Measurements from ENCODE around the gene EXOC3L2. TPM values are rescaled to one million over a fixed set of nuclear protein-coding genes. Genes with fewer than 3 reads are reported as not detected.

EXOC3L2 gene
- total RNA-seq, 1 experiment from 2014 or later: 0.08 TPM

DNA sequence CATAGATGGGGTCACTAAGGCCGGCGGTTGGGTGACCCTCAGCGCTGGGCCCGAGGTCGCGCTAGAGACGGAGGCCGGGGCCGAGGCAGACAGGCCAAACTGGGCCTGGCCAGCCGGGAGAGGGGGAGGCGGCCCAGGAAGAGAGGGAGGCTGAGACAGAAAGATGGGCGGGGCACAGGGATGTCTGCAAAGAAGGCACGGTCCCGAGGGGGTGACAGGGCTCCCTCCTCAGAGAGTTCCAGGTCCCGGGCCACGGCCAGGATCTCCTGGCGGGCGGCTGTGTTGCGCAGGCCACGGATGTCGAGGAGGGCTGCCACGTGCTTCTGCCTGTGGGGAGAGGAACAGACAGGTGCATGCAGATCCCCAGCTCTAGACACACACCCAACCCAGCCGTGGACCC is 32.2 kb downstream of the EXOC3L2 start:
- intact Hi-C loops (cut with micrococcal nuclease; ENCODE audit: unreplicated experiment): no loop called here
- Histone ChIP-seq H3K9me3 (ENCODE audit: control insufficient read depth, insufficient read depth, low read depth, low read length) (no peaks in the 10 kb centered on the region), H3K27me3 (ENCODE audit: control insufficient read depth, insufficient read depth, low read length) (no peaks in the 10 kb centered on the region), H3K4me3 (ENCODE audit: low read depth in 2 of 2, low read length in 2 of 2) (no peak overlapping the region), H3K36me3 (ENCODE audit: control insufficient read depth, insufficient read depth, low read length) (no peaks in the 10 kb centered on the region), H3K4me1 (ENCODE audit: control insufficient read depth, insufficient read depth, low read length) (no peaks in the 10 kb centered on the region), H3K27ac (ENCODE audit: low read length) (no peak overlapping the region)
- DNase-seq (ENCODE audit: low read depth, low spot score) (no peak), ATAC-seq (no peak)
- BruUV-seq (replicated peaks): no TSS peak
- POLR2A ChIA-PET: interaction anchor here (0.7 kb wide), 1 partner anchor 26 kb away, joined by 8 read pairs; no protein-coding TSS in a partner anchor
- CTCF ChIA-PET: no interaction called here
- TF ChIP-seq, protein P1, sequence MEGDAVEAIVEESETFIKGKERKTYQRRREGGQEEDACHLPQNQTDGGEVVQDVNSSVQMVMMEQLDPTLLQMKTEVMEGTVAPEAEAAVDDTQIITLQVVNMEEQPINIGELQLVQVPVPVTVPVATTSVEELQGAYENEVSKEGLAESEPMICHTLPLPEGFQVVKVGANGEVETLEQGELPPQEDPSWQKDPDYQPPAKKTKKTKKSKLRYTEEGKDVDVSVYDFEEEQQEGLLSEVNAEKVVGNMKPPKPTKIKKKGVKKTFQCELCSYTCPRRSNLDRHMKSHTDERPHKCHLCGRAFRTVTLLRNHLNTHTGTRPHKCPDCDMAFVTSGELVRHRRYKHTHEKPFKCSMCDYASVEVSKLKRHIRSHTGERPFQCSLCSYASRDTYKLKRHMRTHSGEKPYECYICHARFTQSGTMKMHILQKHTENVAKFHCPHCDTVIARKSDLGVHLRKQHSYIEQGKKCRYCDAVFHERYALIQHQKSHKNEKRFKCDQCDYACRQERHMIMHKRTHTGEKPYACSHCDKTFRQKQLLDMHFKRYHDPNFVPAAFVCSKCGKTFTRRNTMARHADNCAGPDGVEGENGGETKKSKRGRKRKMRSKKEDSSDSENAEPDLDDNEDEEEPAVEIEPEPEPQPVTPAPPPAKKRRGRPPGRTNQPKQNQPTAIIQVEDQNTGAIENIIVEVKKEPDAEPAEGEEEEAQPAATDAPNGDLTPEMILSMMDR (IDR thresholded peaks at IDR 0.05): no peak
- no peak for TF ChIP-seq POLR2AphosphoS5 (IDR thresholded peaks at IDR 0.05; ENCODE audit: low read depth, low read length)
- TF ChIP-seq, protein P2, sequence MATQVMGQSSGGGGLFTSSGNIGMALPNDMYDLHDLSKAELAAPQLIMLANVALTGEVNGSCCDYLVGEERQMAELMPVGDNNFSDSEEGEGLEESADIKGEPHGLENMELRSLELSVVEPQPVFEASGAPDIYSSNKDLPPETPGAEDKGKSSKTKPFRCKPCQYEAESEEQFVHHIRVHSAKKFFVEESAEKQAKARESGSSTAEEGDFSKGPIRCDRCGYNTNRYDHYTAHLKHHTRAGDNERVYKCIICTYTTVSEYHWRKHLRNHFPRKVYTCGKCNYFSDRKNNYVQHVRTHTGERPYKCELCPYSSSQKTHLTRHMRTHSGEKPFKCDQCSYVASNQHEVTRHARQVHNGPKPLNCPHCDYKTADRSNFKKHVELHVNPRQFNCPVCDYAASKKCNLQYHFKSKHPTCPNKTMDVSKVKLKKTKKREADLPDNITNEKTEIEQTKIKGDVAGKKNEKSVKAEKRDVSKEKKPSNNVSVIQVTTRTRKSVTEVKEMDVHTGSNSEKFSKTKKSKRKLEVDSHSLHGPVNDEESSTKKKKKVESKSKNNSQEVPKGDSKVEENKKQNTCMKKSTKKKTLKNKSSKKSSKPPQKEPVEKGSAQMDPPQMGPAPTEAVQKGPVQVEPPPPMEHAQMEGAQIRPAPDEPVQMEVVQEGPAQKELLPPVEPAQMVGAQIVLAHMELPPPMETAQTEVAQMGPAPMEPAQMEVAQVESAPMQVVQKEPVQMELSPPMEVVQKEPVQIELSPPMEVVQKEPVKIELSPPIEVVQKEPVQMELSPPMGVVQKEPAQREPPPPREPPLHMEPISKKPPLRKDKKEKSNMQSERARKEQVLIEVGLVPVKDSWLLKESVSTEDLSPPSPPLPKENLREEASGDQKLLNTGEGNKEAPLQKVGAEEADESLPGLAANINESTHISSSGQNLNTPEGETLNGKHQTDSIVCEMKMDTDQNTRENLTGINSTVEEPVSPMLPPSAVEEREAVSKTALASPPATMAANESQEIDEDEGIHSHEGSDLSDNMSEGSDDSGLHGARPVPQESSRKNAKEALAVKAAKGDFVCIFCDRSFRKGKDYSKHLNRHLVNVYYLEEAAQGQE (IDR thresholded peaks at IDR 0.05; ENCODE audit: insufficient read depth in 1 of 2, low read depth in 2 of 2, low read length in 1 of 2): no peak
- no peak for TF ChIP-seq SIN3A (IDR thresholded peaks at IDR 0.05; ENCODE audit: borderline replicate concordance, insufficient read depth, low read depth, low read length)
- TF ChIP-seq TCF7L2 (IDR thresholded peaks at IDR 0.05; ENCODE audit: low read depth, low read length): no peak
- in situ Hi-C loops (cut with HindIII; ENCODE audit: low pct_unique_long_range_greater_than_20kb, low sequenced_read_pairs): no loop called here

GRCh38 chr19:45211751-45212381 is 33.3 kb downstream of the EXOC3L2 start:
- no peaks in the 10 kb centered on the region for H3K9me3 ChIP-seq (ENCODE audit: control insufficient read depth, insufficient read depth, low read depth, low read length)
- intact Hi-C loops (cut with micrococcal nuclease; ENCODE audit: unreplicated experiment): no loop called here
- H3K4me1 ChIP-seq (ENCODE audit: control insufficient read depth, insufficient read depth, low read length): no peaks in the 10 kb centered on the region
- no peak for TF ChIP-seq SIN3A (IDR thresholded peaks at IDR 0.05; ENCODE audit: borderline replicate concordance, insufficient read depth, low read depth, low read length)
- no peak for TF ChIP-seq POLR2AphosphoS5 (IDR thresholded peaks at IDR 0.05; ENCODE audit: low read depth, low read length)
- no peak for TF ChIP-seq TCF7L2 (IDR thresholded peaks at IDR 0.05; ENCODE audit: low read depth, low read length)
- TF ChIP-seq, protein P2 (IDR thresholded peaks at IDR 0.05; ENCODE audit: insufficient read depth in 1 of 2, low read depth in 2 of 2, low read length in 1 of 2): no peak
- TF ChIP-seq, protein P1 (IDR thresholded peaks at IDR 0.05): no peak
- H3K36me3 ChIP-seq (ENCODE audit: control insufficient read depth, insufficient read depth, low read length): no peaks in the 10 kb centered on the region
- H3K27ac ChIP-seq (ENCODE audit: low read length): no peak overlapping the region
- ATAC-seq (peak; percentile 53; the same call in 1 of the 2 replicates), DNase-seq (ENCODE audit: low read depth, low spot score) (no peak)
- H3K27me3 ChIP-seq (ENCODE audit: control insufficient read depth, insufficient read depth, low read length): no peaks in the 10 kb centered on the region
- H3K4me3 ChIP-seq (ENCODE audit: low read depth in 2 of 2, low read length in 2 of 2): no peak overlapping the region
- ChIA-PET POLR2A (interaction anchor here (0.6 kb wide), 1 partner anchor 10 kb away, joined by 9 read pairs; no protein-coding TSS in a partner anchor), CTCF (no interaction called here)
- in situ Hi-C loops (cut with HindIII; ENCODE audit: low pct_unique_long_range_greater_than_20kb, low sequenced_read_pairs): no loop called here
- BruUV-seq (replicated peaks): no TSS peak

Data from Panc1 (cell line).